Mesothelial cell of epicardium (in vitro differentiated cells): ENCODE results near the gene PNMA6F. TPM values are rescaled to one million over a fixed set of nuclear protein-coding genes. Genes with fewer than 3 reads are reported as not detected.

Experiments
- DNase-seq, 2 experiments: peaks; one replicate each; pipeline ENCODE4 v3.0.0; 2021; ENCODE audit warnings: low spot score in 2 of 2; ENCODE audit not compliant: unreplicated experiment in 2 of 2
- H3K27ac Mint-ChIP-seq: 2 replicates; pipeline ENCODE4 v1.8.0; 2021; ENCODE audit warnings: mixed read lengths
- H3K27me3 Mint-ChIP-seq: 2 replicates; pipeline ENCODE4 v1.8.0; 2021; ENCODE audit warnings: low read depth, mixed read lengths
- H3K36me3 Mint-ChIP-seq: 2 replicates; pipeline ENCODE4 v1.8.0; 2021; ENCODE audit warnings: mixed read lengths
- H3K4me1 Mint-ChIP-seq: 2 replicates; pipeline ENCODE4 v1.8.0; 2021; ENCODE audit warnings: mixed read lengths
- H3K4me3 Mint-ChIP-seq: 2 replicates; pipeline ENCODE4 v1.8.0; 2021; ENCODE audit warnings: mild to moderate bottlenecking, moderate library complexity, mixed read lengths
- H3K9me3 Mint-ChIP-seq: 2 replicates; pipeline ENCODE4 v1.8.0; 2021; ENCODE audit warnings: mixed read lengths
- CTCF ChIP-seq: fragments of 200-600 bp; sonication (generic); IDR thresholded peaks from one replicate; pipeline ENCODE4 v1.5.0; 2021; ENCODE audit warnings: antibody characterized with exemption; ENCODE audit not compliant: unreplicated experiment
- total RNA-seq: library from RNA; stranded (reverse); gene quantifications from 3 replicates; pipeline ENCODE4 v1.2.1, GENCODE V29; 2021

Gene PNMA6F
- total RNA-seq: not detected in 3 replicates

GRCh38 chrX:153321381-153322124 is at the start of gene PNMA6F:
Gene PNMA6F (minus strand): TSS chrX:153321767. CDS start chrX:153320674, 1,093 bp downstream.
- Mint-ChIP-seq H3K27me3 (peaks cover 43% of the 10 kb centered on the region), H3K27ac (no peak within 1 kb of the TSS), H3K4me1 (peaks cover 2% of the 10 kb centered on the region), H3K4me3 (no peak within 1 kb of the TSS), H3K9me3 (peaks cover 33% of the 10 kb centered on the region), H3K36me3 (no peaks in the 10 kb centered on the region)
- no peak for TF ChIP-seq CTCF
- no peak for DNase-seq

GRCh38 chrX:153371256-153371655 is 49.7 kb upstream of the PNMA6F start:
- Mint-ChIP-seq H3K4me1 (peaks cover 6% of the 10 kb centered on the region), H3K36me3 (no peaks in the 10 kb centered on the region), H3K9me3 (peaks cover 35% of the 10 kb centered on the region), H3K27ac (no peak overlapping the region), H3K27me3 (peaks cover under 1% of the 10 kb centered on the region), H3K4me3 (no peak overlapping the region)
- TF ChIP-seq CTCF: no peak
- DNase-seq: no peak

- Mint-ChIP-seq H3K4me3 (no peak overlapping the region), H3K9me3 (peaks cover 41% of the 10 kb centered on the region), H3K27me3 (peaks cover 7% of the 10 kb centered on the region), H3K27ac (no peak overlapping the region), H3K4me1 (peaks cover 6% of the 10 kb centered on the region), H3K36me3 (no peaks in the 10 kb centered on the region)
- DNase-seq: no peak
- no peak for TF ChIP-seq CTCF
Observed at GRCh38 chrX:153370293-153371055, 48.9 kb upstream of the PNMA6F start.

GRCh38 chrX:153366878-153367538 is 45.4 kb upstream of the PNMA6F start:
- Mint-ChIP-seq H3K27me3 (peaks cover 20% of the 10 kb centered on the region), H3K4me3 (no peak overlapping the region), H3K36me3 (no peaks in the 10 kb centered on the region), H3K4me1 (peaks cover 2% of the 10 kb centered on the region), H3K27ac (no peak overlapping the region), H3K9me3 (peaks cover 37% of the 10 kb centered on the region)
- no peak for TF ChIP-seq CTCF
- no peak for DNase-seq

GRCh38 chrX:153366119-153366518 is 44.6 kb upstream of the PNMA6F start:
- peaks cover 37% of the 10 kb centered on the region for H3K9me3 Mint-ChIP-seq
- H3K27me3 Mint-ChIP-seq: peaks cover 20% of the 10 kb centered on the region
- no peak for TF ChIP-seq CTCF
- H3K27ac Mint-ChIP-seq: no peak overlapping the region
- no peaks in the 10 kb centered on the region for H3K36me3 Mint-ChIP-seq
- H3K4me3 Mint-ChIP-seq: no peak overlapping the region
- H3K4me1 Mint-ChIP-seq: peaks cover 2% of the 10 kb centered on the region
- no peak for DNase-seq
